T-helper 2 cell treated with Interferon-gamma antibody and Interleukin-4, amounts not matched to agents 100 ng/mL and 5 ng/mL, for 36 hours (primary cell): ENCODE data around the gene SLC30A7. TPM values are rescaled to one million over a fixed set of nuclear protein-coding genes. Genes with fewer than 3 reads are reported as not detected.
"Not testable (repeated sequence)": the region's sequence is repeated elsewhere in the genome, so short reads cannot be mapped to it uniquely, and the experiment has no call there.

ENCODE experiments used
- intact Hi-C: fragments of 100-400 bp; cut with micrococcal nuclease; formaldehyde crosslinking; loops from one replicate; pipeline ENCODE4 v1.15.1; 2023
- total RNA-seq: library from RNA; stranded (reverse); gene quantifications from 2 replicates; pipeline ENCODE4 v1.2.3, GENCODE V29; 2022

Gene SLC30A7
- 37.9 and 39.1 TPM in 2 replicates for total RNA-seq

- intact Hi-C loops, result loop anchor here (1.0 to 10.0 kb wide), 11 partner anchors 283 to 929 kb away; partner anchors contain the start of genes CDC14A, RTCA, SLC35A3 and TRMT13
These were observed at the start of gene SLC30A7 for GRCh38 chr1:100895540-100896480. Gene SLC30A7 (plus strand): TSS chr1:100896090. CDS start chr1:100896263, 173 bp downstream.

- intact Hi-C loops, result no loop called here
These were observed 48.4 kb upstream of the SLC30A7 start for GRCh38 chr1:100847361-100848082.

GRCh38 chr1:100851726-100852125 lies 44.2 kb upstream of the SLC30A7 start:
- intact Hi-C loops, result no loop called here

GRCh38 chr1:100852976-100853375 lies 42.9 kb upstream of the SLC30A7 start:
- intact Hi-C loops, result no loop called here

- intact Hi-C loops, result not testable (repeated sequence)
These were observed 40.8 kb upstream of the SLC30A7 start for GRCh38 chr1:100855116-100855515.

- intact Hi-C loops, result loop anchor here (10.0 kb wide), 1 partner anchor 246 kb away; no protein-coding TSS in a partner anchor
These were observed 35.4 kb upstream of the SLC30A7 start for GRCh38 chr1:100860397-100860991.

- intact Hi-C loops, result loop anchor here (10.0 kb wide), 1 partner anchor 247 kb away; no protein-coding TSS in a partner anchor
These were observed 34.5 kb upstream of the SLC30A7 start for GRCh38 chr1:100861379-100861778.

- intact Hi-C loops, result loop anchor here (10.0 kb wide), 1 partner anchor 248 kb away; no protein-coding TSS in a partner anchor
These were observed 33.3 kb upstream of the SLC30A7 start for GRCh38 chr1:100862591-100862990.

GRCh38 chr1:100866041-100866900 lies 29.6 kb upstream of the SLC30A7 start:
- intact Hi-C loops, result loop anchor here (5.0 to 10.0 kb wide), 3 partner anchors 251 to 1684 kb away; no protein-coding TSS in a partner anchor

GRCh38 chr1:100866901-100867206 lies 29.0 kb upstream of the SLC30A7 start:
- intact Hi-C loops, result loop anchor here (5.0 to 10.0 kb wide), 3 partner anchors 252 to 1685 kb away; no protein-coding TSS in a partner anchor

- intact Hi-C loops, result loop anchor here (1.0 to 10.0 kb wide), 5 partner anchors 254 to 1686 kb away; no protein-coding TSS in a partner anchor
These were observed 27.4 kb upstream of the SLC30A7 start for GRCh38 chr1:100868364-100868995.

- intact Hi-C loops, result loop anchor here (5.0 to 10.0 kb wide), 3 partner anchors 255 to 1688 kb away; no protein-coding TSS in a partner anchor
These were observed 25.9 kb upstream of the SLC30A7 start for GRCh38 chr1:100869996-100870395.

- intact Hi-C loops, result no loop called here
These were observed 21.5 kb upstream of the SLC30A7 start for GRCh38 chr1:100874433-100874832.

GRCh38 chr1:100875228-100875627 lies 20.7 kb upstream of the SLC30A7 start:
- intact Hi-C loops, result no loop called here

GRCh38 chr1:100876291-100876690 lies 19.6 kb upstream of the SLC30A7 start:
- intact Hi-C loops, result no loop called here

GRCh38 chr1:100879422-100879821 lies 16.5 kb upstream of the SLC30A7 start:
- intact Hi-C loops, result no loop called here

GRCh38 chr1:100881687-100882086 lies 14.2 kb upstream of the SLC30A7 start:
- intact Hi-C loops, result no loop called here

- intact Hi-C loops, result no loop called here
These were observed 13.2 kb upstream of the SLC30A7 start for GRCh38 chr1:100882698-100883097.

GRCh38 chr1:100883963-100884362 lies 11.9 kb upstream of the SLC30A7 start:
- intact Hi-C loops, result no loop called here

- intact Hi-C loops, result not testable (repeated sequence)
These were observed 6.9 kb upstream of the SLC30A7 start for GRCh38 chr1:100889007-100889406.
